ENCODE measurements around the gene MACROD2.

The MACROD2 gene

DNA sequence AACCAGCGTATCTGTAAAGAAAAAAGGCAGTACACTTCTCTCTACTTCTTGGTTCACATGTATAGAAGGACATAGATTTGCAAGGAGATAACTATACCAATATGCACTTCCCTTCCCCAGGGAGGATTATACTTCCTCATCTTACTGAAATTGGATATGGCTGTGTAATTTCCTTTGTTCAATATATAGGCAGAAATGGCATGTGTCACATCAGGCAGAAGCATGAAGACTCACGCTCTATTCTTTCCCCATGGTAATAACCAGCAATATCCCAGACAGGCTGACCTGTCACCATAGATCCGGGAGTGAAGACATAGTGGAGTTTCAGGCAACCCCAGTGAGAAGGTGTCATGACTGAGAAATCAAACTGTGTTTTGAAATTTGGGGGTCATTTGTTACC is 2059.7 kb downstream of the MACROD2 start:
- FAIRE-seq (no peak), DNase-seq (ENCODE audit: insufficient read length, low spot score) (no peak)
- no peak for TF ChIP-seq CTCF (IDR thresholded peaks at IDR 0.05; ENCODE audit: insufficient read depth, missing control alignments)

- no peak for TF ChIP-seq CTCF (IDR thresholded peaks at IDR 0.05; ENCODE audit: insufficient read depth, missing control alignments)
- FAIRE-seq (no peak), DNase-seq (ENCODE audit: insufficient read length, low spot score) (no peak)
Observed at GRCh38 chr20:16057651-16058050, 2062.3 kb downstream of the MACROD2 start.

GRCh38 chr20:16058268-16058667 is 2063.0 kb downstream of the MACROD2 start:
- TF ChIP-seq CTCF (IDR thresholded peaks at IDR 0.05; ENCODE audit: insufficient read depth, missing control alignments) = no peak
- no peak for FAIRE-seq
- no peak for DNase-seq (ENCODE audit: insufficient read length, low spot score)

DNA sequence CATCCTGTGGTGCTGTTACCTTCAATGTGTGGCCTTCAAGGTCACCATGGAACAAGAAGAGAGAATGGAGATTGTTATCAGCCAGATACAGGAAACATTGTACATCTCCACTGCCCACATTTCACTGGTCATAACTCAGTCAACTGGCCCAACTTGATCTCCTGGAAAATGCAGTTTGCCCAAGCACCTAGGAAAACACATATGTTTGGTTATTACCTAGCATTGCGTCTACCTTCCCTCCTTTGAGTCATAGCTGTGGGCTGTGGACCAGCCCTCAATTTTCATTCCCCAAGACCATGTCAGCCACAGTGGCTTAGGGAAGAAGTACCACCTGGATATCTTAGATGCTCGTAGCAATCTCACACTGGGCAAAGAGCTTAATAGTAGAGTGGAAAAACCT is 2064.5 kb downstream of the MACROD2 start:
- DNase-seq (ENCODE audit: insufficient read length, low spot score) (no peak), FAIRE-seq (no peak)

DNA sequence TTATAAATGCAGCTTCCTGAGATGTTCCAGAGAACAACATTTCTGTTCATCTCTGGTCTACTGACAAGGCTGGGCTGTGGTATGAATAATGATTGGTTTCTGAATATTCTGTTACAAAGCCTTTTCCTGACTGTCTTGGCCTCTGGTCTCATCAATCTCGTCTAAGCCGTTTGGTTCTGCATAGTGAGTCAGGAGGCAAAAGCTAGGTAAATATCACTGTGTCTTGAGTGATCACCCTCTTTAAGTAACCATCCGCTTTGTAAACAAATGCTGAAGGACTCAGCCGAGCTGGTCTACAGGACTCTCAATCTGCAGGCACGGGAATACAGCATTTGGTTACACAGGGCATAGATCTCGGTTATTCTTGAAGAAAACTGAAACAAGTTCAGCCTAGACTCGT is 2066.0 kb downstream of the MACROD2 start:
- no peak for FAIRE-seq
- DNase-seq (ENCODE audit: insufficient read length, low spot score) = no peak
- no peak for TF ChIP-seq CTCF (IDR thresholded peaks at IDR 0.05; ENCODE audit: insufficient read depth, missing control alignments)

More for the DNA sequence above, 2064.5 kb downstream of the MACROD2 start:
- TF ChIP-seq CTCF (IDR thresholded peaks at IDR 0.05; ENCODE audit: insufficient read depth, missing control alignments) = no peak

DNA sequence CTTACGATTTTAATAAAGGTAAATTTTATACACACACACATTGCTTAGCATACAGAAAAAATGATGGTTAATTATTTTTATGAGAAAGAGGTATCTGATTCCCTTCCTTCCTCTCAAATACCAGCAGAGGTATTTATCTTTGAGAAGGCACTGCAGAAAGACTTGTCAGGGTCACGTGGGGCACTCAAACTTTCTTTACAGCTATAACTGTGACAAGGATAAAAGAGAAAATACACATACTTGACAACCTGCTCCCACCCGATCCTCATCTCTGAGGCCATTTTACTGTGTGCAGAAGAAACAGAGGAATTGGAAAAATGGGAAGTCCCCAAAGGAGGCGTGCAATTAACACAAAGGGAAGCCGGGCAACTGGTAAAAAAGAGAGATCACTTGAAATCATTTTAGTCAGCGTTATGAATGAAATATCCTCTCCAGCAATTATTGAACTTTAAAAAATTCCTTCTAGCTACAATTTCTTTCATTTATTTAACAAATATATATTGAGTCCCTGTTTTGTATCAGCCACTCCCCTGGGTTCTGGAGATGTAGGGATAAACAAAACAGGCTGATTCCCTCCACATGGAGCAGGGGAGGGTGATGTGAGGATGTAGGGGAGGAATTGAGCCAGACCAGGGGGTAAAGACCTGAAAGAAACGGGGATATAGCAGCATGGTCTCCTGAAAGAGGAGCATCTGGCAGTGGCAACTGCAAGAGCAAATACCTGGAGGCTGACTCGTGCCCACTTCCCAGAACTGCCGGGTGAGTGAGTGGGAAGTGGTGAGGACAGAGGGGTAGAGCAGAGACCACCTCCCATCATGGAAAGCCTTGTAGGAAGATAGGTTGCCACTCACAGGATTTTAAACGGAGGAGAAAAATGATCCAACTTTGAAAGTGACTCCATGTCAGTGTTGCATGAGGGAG is 2067.6 kb downstream of the MACROD2 start:
- TF ChIP-seq CTCF (IDR thresholded peaks at IDR 0.05; ENCODE audit: insufficient read depth, missing control alignments) = no peak
- FAIRE-seq (no peak), DNase-seq (ENCODE audit: insufficient read length, low spot score) (no peak)

- FAIRE-seq = no peak
- TF ChIP-seq CTCF (IDR thresholded peaks at IDR 0.05; ENCODE audit: insufficient read depth, missing control alignments) = no peak
- DNase-seq (ENCODE audit: insufficient read length, low spot score) = no peak
Observed at GRCh38 chr20:16063881-16064280, 2068.6 kb downstream of the MACROD2 start.

Measured in D721Med (cell line).